RPMI7951 (cell line): ENCODE results near the gene PAX6. TPM values are rescaled to one million over a fixed set of nuclear protein-coding genes. Genes with fewer than 3 reads are reported as not detected.

Experiments
- DNase-seq: peaks from one replicate; pipeline ENCODE4 v3.0.0-alpha.2; 2012; ENCODE audit warnings: low read depth
- total RNA-seq: library from RNA; depleted of rRNA; stranded (reverse); fragments of >200 nt; shearing (Covaris generic); gene quantifications from 2 replicates; pipeline ENCODE4 v1.2.3, GENCODE V29; 2014

The PAX6 gene
- total RNA-seq, 1 experiment from 2014 or later, result 29.2 TPM

- no peak for DNase-seq
Observed at GRCh38 chr11:31798554-31799434, 12.3 kb downstream of the PAX6 start.

- DNase-seq, result no peak
Observed at GRCh38 chr11:31798057-31798553, 13.0 kb downstream of the PAX6 start.

- DNase-seq, result no peak
Observed at GRCh38 chr11:31797190-31798056, 13.7 kb downstream of the PAX6 start.

- DNase-seq, result no peak
Observed at GRCh38 chr11:31796499-31797189, 14.5 kb downstream of the PAX6 start.

- DNase-seq, result no peak
Observed at GRCh38 chr11:31795706-31796498, 15.2 kb downstream of the PAX6 start.

- DNase-seq, result no peak
Observed at GRCh38 chr11:31794548-31794947, 16.6 kb downstream of the PAX6 start.

- no peak for DNase-seq
Observed at GRCh38 chr11:31793264-31793663, 17.9 kb downstream of the PAX6 start.

GRCh38 chr11:31792456-31792855 is 18.7 kb downstream of the PAX6 start:
- DNase-seq, result no peak

GRCh38 chr11:31792036-31792435 is 19.1 kb downstream of the PAX6 start:
- no peak for DNase-seq

GRCh38 chr11:31790649-31791048 is 20.5 kb downstream of the PAX6 start:
- no peak for DNase-seq

GRCh38 chr11:31788085-31788484 is 23.0 kb downstream of the PAX6 start:
- DNase-seq, result no peak

GRCh38 chr11:31786996-31787685 is 24.0 kb downstream of the PAX6 start:
- DNase-seq, result no peak

GRCh38 chr11:31784611-31785010 is 26.5 kb downstream of the PAX6 start:
- DNase-seq, result no peak

GRCh38 chr11:31783252-31783651 is 27.9 kb downstream of the PAX6 start:
- DNase-seq, result no peak

- DNase-seq, result no peak
Observed at GRCh38 chr11:31782257-31782656, 28.9 kb downstream of the PAX6 start.

GRCh38 chr11:31780480-31780971 is 30.6 kb downstream of the PAX6 start:
- DNase-seq, result no peak

- no peak for DNase-seq
Observed at GRCh38 chr11:31780078-31780477, 31.0 kb downstream of the PAX6 start.

GRCh38 chr11:31779374-31779791 is 31.7 kb downstream of the PAX6 start:
- peak; percentile 51 for DNase-seq

- DNase-seq, result no peak
Observed at GRCh38 chr11:31772412-31772811, 38.7 kb downstream of the PAX6 start.

- DNase-seq, result no peak
Observed at GRCh38 chr11:31770011-31770700, 41.0 kb downstream of the PAX6 start.
